SK-N-SH treated with all-trans-retinoic acid at 6 μM for 48 hours (cell line): ENCODE data around the gene KCTD10.

Experiments used
- CSRNP3 ChIP-seq: fragments of 250-450 bp; sonication (Bioruptor Pico); IDR thresholded peaks from 2 replicates; pipeline ENCODE4 v1.5.1; 2021; ENCODE audit warnings: mild to moderate bottlenecking, moderate library complexity
- GLIS3 ChIP-seq: fragments of 250-450 bp; sonication (Bioruptor Pico); IDR thresholded peaks from 2 replicates; pipeline ENCODE4 v1.5.0; 2020; ENCODE audit warnings: mild to moderate bottlenecking, moderate library complexity
- OSR1 ChIP-seq: fragments of 250-450 bp; sonication (Bioruptor Pico); IDR thresholded peaks from 2 replicates; pipeline ENCODE4 v1.8.0; 2022; ENCODE audit warnings: moderate library complexity, mild to moderate bottlenecking, inconsistent platforms
- PATZ1 ChIP-seq: fragments of 250-450 bp; sonication (Bioruptor Pico); IDR thresholded peaks from 2 replicates; pipeline ENCODE4 v1.8.0; 2020; ENCODE audit warnings: mild to moderate bottlenecking, moderate library complexity, borderline replicate concordance
- SNAI2 ChIP-seq: fragments of 250-450 bp; sonication (Bioruptor Pico); IDR thresholded peaks from 2 replicates; pipeline ENCODE4 v1.5.0; 2020; ENCODE audit warnings: mild to moderate bottlenecking, moderate library complexity
- ZC3H10 ChIP-seq: fragments of 250-450 bp; sonication (Bioruptor Pico); IDR thresholded peaks from 2 replicates; pipeline ENCODE4 v1.5.1; 2021; ENCODE audit warnings: mild to moderate bottlenecking, moderate library complexity
- ZFP30 ChIP-seq: fragments of 450-650 bp; formaldehyde crosslinking; IDR thresholded peaks from 2 replicates; pipeline ENCODE4 v1.5.0; 2022; ENCODE audit warnings: mild to moderate bottlenecking, moderate library complexity

GRCh38 chr12:109492371-109492770, 15.3 kb upstream of the KCTD10 start:
- TF ChIP-seq OSR1 (CRISPR knock-in tag), result no peak
- TF ChIP-seq GLIS3 (CRISPR knock-in tag), result no peak
- no peak for TF ChIP-seq ZFP30
- TF ChIP-seq PATZ1 (CRISPR knock-in tag), result no peak
- TF ChIP-seq CSRNP3 (CRISPR knock-in tag), result no peak
- TF ChIP-seq ZC3H10, result no peak
- no peak for TF ChIP-seq SNAI2 (CRISPR knock-in tag)
